ENCODE measurements around the gene NBEA.

- TF ChIP-seq EZH2 (IDR thresholded peaks at IDR 0.05; ENCODE audit: low read length, unreplicated experiment) = no peak
- TF ChIP-seq, protein P1, sequence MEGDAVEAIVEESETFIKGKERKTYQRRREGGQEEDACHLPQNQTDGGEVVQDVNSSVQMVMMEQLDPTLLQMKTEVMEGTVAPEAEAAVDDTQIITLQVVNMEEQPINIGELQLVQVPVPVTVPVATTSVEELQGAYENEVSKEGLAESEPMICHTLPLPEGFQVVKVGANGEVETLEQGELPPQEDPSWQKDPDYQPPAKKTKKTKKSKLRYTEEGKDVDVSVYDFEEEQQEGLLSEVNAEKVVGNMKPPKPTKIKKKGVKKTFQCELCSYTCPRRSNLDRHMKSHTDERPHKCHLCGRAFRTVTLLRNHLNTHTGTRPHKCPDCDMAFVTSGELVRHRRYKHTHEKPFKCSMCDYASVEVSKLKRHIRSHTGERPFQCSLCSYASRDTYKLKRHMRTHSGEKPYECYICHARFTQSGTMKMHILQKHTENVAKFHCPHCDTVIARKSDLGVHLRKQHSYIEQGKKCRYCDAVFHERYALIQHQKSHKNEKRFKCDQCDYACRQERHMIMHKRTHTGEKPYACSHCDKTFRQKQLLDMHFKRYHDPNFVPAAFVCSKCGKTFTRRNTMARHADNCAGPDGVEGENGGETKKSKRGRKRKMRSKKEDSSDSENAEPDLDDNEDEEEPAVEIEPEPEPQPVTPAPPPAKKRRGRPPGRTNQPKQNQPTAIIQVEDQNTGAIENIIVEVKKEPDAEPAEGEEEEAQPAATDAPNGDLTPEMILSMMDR (conservative IDR thresholded peaks at IDR 0.05; ENCODE audit: low read depth, low read length) = no peak
Observed at GRCh38 chr13:35255241-35255640, 313.2 kb downstream of the NBEA start.
